ENCODE results near the gene LAMB1.

Gene LAMB1

DNA sequence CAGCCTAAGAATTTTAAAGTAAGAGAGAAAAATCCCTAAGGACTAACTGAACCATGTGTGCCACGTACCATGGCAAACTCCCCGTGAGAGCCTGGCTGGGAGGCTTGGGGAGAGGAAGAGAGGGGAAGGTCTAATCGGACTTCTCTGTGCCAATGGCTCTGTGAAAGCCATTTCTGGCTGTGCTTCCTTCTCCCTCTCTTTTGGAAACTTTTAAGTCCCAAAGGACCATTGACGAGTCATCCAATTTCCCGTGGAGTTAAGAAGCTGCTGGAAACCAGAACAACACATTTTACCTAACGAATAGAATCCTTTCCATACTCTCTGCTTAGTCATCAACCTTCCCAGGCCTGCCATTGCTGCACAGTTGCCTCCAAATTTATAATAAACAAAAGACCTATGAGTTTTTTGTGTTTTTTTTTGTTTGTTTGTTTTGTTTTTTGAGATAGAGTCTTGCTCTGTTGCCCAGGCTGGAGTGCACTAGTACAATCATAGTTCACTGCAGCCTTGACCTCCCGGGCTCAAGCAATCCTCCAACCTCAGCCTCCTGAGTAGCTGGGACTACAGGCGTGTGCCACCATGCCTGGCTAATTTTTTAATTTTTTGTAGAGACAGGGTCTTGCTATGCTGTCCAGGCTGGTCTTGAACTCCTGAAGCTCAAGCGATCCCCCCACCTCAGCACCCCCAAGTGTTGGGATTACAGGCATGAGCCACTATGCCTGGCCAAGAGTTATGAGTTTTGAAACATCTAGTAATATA lies 13.2 kb downstream of the LAMB1 start:
- TF ChIP-seq CTCF (IDR thresholded peaks at IDR 0.05; ENCODE audit: low read depth, low read length) = no peak
- H3K4me3 ChIP-seq (ENCODE audit: low read depth, low read length) = no peak overlapping the region

DNA sequence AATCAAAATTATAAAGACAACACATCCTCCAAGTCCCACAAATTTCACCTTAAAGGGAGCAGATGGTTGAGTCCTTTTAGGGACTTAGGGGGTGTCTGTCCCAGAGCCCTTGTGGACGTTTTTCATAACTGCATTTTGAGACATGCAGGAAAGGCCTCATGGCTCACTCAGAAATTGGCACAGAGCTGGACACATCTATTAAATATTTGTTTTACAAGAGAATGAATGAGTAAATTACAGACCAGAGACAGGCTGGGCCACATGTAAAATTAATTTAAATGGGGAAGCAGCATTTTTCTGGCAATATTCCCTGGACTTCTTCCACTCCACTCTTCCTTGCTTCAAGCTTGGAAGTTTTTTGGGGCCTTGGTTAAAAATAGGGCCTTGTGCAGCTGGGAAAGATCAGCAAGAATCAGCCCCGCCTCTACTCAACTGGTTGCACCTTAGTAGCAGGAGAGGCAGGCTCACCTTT lies 20.0 kb downstream of the LAMB1 start:
- H3K4me3 ChIP-seq (ENCODE audit: low read depth, low read length) = no peak overlapping the region
- no peak for TF ChIP-seq CTCF (IDR thresholded peaks at IDR 0.05; ENCODE audit: low read depth, low read length)

DNA sequence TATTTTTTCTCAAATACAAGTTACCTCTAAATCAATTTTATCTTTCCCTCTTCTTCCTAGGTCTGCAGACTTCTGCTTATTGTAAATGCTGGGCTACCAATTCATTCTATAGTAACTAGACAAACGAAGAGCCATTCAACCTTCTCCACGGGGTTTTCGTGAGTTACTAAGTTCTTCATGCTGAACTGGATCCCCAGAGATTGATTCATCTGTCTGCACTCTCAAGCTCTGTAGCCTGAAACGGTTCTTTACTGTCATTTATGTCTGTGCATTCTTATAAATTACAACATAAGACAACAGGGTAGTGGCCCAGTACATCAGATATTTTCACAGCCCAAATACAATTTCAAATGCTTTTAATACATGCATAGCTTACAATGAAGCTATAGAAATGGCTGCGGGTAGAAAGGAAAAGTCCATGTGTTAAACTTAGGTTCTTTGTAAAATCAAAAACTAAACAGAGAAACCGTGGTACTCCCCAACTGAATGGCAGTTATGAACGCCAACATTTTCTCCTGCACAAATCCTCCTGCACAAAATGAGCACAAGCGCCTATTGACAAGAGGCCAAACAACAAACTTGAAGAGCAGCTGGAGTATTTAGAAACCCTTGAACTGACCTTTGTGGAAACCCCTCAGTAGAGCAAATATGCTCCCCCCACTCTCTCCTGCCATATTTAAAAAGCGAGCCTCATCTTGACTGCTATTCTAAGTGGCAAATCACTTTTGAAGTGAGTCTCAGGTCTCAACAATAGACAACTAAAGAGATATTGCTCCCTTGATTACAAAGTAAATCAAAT lies 20.7 kb downstream of the LAMB1 start:
- no peak overlapping the region for H3K4me3 ChIP-seq (ENCODE audit: low read depth, low read length)
- no peak for TF ChIP-seq CTCF (IDR thresholded peaks at IDR 0.05; ENCODE audit: low read depth, low read length)

GRCh38 chr7:107981466-107981865 lies 21.5 kb downstream of the LAMB1 start:
- no peak overlapping the region for H3K4me3 ChIP-seq (ENCODE audit: low read depth, low read length)
- no peak for TF ChIP-seq CTCF (IDR thresholded peaks at IDR 0.05; ENCODE audit: low read depth, low read length)

GRCh38 chr7:107980671-107981190 lies 22.2 kb downstream of the LAMB1 start:
- H3K4me3 ChIP-seq (ENCODE audit: low read depth, low read length) = no peak overlapping the region
- no peak for TF ChIP-seq CTCF (IDR thresholded peaks at IDR 0.05; ENCODE audit: low read depth, low read length)

- TF ChIP-seq CTCF (IDR thresholded peaks at IDR 0.05; ENCODE audit: low read depth, low read length) = no peak
- no peak overlapping the region for H3K4me3 ChIP-seq (ENCODE audit: low read depth, low read length)
These were observed 22.8 kb downstream of the LAMB1 start for GRCh38 chr7:107980171-107980570.

All from WI38 (cell line).